ENCODE data around the gene SAMD8.

Gene SAMD8

GRCh38 chr10:75094465-75094864 lies 17.0 kb upstream of the SAMD8 start:
- TF ChIP-seq CTCF (IDR thresholded peaks at IDR 0.05; ENCODE audit: insufficient read depth, low read length) (no peak), SPI1 (IDR thresholded peaks at IDR 0.05; ENCODE audit: borderline replicate concordance, low read depth) (no peak), REST (IDR thresholded peaks at IDR 0.05; ENCODE audit: insufficient replicate concordance, low read depth) (no peak), GABPA (IDR thresholded peaks at IDR 0.05; ENCODE audit: low read depth) (no peak), POLR2AphosphoS5 (IDR thresholded peaks at IDR 0.05; ENCODE audit: low read depth) (no peak)
- H3K4me3 ChIP-seq (replicated peaks; ENCODE audit: insufficient read depth, low read length) = no peak overlapping the region
- H3K27me3 ChIP-seq (ENCODE audit: insufficient read depth, poor library complexity, severe bottlenecking) = no peaks in the 10 kb centered on the region
- no peak for DNase-seq (ENCODE audit: low read depth in 1 of 2, low spot score in 1 of 2)
- no peak overlapping the region for H3K27ac ChIP-seq (replicated peaks)

GRCh38 chr10:75095631-75096030 lies 15.8 kb upstream of the SAMD8 start:
- Histone ChIP-seq H3K27ac (replicated peaks) (no peak overlapping the region), H3K4me3 (replicated peaks; ENCODE audit: insufficient read depth, low read length) (no peak overlapping the region), H3K27me3 (ENCODE audit: insufficient read depth, poor library complexity, severe bottlenecking) (no peaks in the 10 kb centered on the region)
- DNase-seq (ENCODE audit: low read depth in 1 of 2, low spot score in 1 of 2) = no peak
- TF ChIP-seq CTCF (IDR thresholded peaks at IDR 0.05; ENCODE audit: insufficient read depth, low read length) = no peak
- TF ChIP-seq REST (IDR thresholded peaks at IDR 0.05; ENCODE audit: insufficient replicate concordance, low read depth) = no peak
- TF ChIP-seq SPI1 (IDR thresholded peaks at IDR 0.05; ENCODE audit: borderline replicate concordance, low read depth) = no peak
- TF ChIP-seq GABPA (IDR thresholded peaks at IDR 0.05; ENCODE audit: low read depth) = no peak
- no peak for TF ChIP-seq POLR2AphosphoS5 (IDR thresholded peaks at IDR 0.05; ENCODE audit: low read depth)

GRCh38 chr10:75096749-75097148 lies 14.7 kb upstream of the SAMD8 start:
- no peak for TF ChIP-seq REST (IDR thresholded peaks at IDR 0.05; ENCODE audit: insufficient replicate concordance, low read depth)
- no peak for TF ChIP-seq SPI1 (IDR thresholded peaks at IDR 0.05; ENCODE audit: borderline replicate concordance, low read depth)
- no peak for TF ChIP-seq CTCF (IDR thresholded peaks at IDR 0.05; ENCODE audit: insufficient read depth, low read length)
- no peak for TF ChIP-seq GABPA (IDR thresholded peaks at IDR 0.05; ENCODE audit: low read depth)
- no peak for TF ChIP-seq POLR2AphosphoS5 (IDR thresholded peaks at IDR 0.05; ENCODE audit: low read depth)
- Histone ChIP-seq H3K27me3 (ENCODE audit: insufficient read depth, poor library complexity, severe bottlenecking) (no peaks in the 10 kb centered on the region), H3K4me3 (replicated peaks; ENCODE audit: insufficient read depth, low read length) (no peak overlapping the region), H3K27ac (replicated peaks) (no peak overlapping the region)
- DNase-seq (ENCODE audit: low read depth in 1 of 2, low spot score in 1 of 2) = no peak
